Neuron (in vitro differentiated cells): ENCODE data around the gene CNNM2.
"Not testable (repeated sequence)": the region's sequence is repeated elsewhere in the genome, so short reads cannot be mapped to it uniquely, and the experiment has no call there.

Experiments used
- H2AFZ ChIP-seq: one replicate; pipeline ENCODE4 v1.6.1; 2013; ENCODE audit warnings: low read depth, mild to moderate bottlenecking, inconsistent platforms, low read length, moderate library complexity
- H3K27me3 ChIP-seq: one replicate; pipeline ENCODE4 v1.6.1; 2013; ENCODE audit warnings: low read length; ENCODE audit not compliant: insufficient read depth
- H3K36me3 ChIP-seq: one replicate; pipeline ENCODE4 v1.6.1; 2013; ENCODE audit warnings: low read length; ENCODE audit not compliant: insufficient read depth
- H3K4me1 ChIP-seq: one replicate; pipeline ENCODE4 v1.6.1; 2013; ENCODE audit warnings: low read length; ENCODE audit not compliant: insufficient read depth
- H3K4me3 ChIP-seq: 2 replicates; pipeline ENCODE4 v1.5.1; 2013; ENCODE audit warnings: mild to moderate bottlenecking, low read length, moderate library complexity
- H3K9me3 ChIP-seq: one replicate; pipeline ENCODE4 v1.6.1; 2013; ENCODE audit warnings: low read length

CNNM2 gene

DNA sequence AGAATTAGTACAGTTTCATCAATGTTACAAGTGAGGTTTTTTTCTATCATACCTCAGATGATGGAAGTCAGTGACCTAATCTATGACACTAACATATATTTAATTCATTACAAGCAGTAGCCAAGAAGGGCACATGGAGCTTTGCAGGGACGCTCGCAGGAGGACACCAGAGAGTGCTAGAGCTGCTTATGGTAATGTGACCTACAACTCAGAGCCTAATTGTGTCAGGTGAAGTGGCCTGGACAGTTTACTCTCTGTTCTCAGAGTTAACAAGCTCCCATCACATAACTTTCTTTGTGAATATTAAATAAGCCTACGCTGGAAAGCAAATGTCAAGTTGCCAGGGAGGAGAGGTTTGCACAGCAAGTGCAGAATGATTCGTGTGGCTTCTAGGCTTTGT, 11.6 kb upstream of the CNNM2 start:
- Histone ChIP-seq H3K9me3 (no peaks in the 10 kb centered on the region), H3K27me3 (no peaks in the 10 kb centered on the region), H3K4me1 (no peaks in the 10 kb centered on the region), H2AFZ (no peak overlapping the region), H3K36me3 (no peaks in the 10 kb centered on the region), H3K4me3 (no peak overlapping the region)

DNA sequence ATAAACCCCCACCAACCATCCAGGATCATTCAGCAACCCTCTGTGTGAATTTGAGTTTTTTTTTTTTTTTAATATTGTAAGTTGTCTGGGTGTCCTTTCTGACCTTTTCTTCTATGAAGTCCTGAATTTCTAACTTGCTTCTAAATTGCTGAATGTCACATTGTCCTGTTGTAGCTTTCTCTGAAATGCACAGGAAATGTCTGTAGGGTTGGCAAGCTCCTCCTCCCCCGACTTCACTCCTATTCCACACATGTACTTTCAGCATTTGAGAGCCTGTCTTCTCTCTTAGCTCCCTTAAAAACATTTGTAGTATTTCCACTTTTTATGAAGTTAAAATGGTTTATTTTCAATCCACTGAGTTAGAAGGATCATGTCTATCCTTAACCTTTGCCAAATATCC, 3.3 kb upstream of the CNNM2 start:
- H3K27me3 ChIP-seq = no peaks in the 10 kb centered on the region
- H3K9me3 ChIP-seq = no peaks in the 10 kb centered on the region
- H3K4me1 ChIP-seq = peaks cover 11% of the 10 kb centered on the region
- no peak overlapping the region for H3K4me3 ChIP-seq
- no peaks in the 10 kb centered on the region for H3K36me3 ChIP-seq
- no peak overlapping the region for H2AFZ ChIP-seq

DNA sequence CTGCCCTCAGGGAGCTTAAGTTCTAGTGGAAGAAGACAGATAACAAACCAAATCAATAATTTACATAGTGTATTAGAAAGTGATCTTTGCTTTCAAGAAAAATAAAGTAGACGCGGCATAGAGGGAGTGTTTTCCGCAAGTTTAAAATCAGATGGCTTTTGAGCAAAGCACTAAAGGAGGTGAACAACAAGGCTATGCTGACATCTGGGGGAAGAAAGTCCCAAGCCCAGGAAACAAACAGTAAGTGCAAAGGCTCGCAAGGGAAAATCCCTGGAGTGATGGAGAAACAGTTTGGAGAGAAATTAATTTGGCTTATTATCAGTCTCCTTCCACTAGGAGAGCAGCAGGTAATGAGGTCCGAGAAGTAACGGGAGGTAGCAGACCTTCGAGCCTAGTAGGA, 1.9 kb upstream of the CNNM2 start:
- H3K4me3 ChIP-seq = no peak overlapping the region
- H3K4me1 ChIP-seq = peaks cover 25% of the 10 kb centered on the region
- H3K9me3 ChIP-seq = no peaks in the 10 kb centered on the region
- H3K36me3 ChIP-seq = no peaks in the 10 kb centered on the region
- no peak overlapping the region for H2AFZ ChIP-seq
- H3K27me3 ChIP-seq = no peaks in the 10 kb centered on the region

DNA sequence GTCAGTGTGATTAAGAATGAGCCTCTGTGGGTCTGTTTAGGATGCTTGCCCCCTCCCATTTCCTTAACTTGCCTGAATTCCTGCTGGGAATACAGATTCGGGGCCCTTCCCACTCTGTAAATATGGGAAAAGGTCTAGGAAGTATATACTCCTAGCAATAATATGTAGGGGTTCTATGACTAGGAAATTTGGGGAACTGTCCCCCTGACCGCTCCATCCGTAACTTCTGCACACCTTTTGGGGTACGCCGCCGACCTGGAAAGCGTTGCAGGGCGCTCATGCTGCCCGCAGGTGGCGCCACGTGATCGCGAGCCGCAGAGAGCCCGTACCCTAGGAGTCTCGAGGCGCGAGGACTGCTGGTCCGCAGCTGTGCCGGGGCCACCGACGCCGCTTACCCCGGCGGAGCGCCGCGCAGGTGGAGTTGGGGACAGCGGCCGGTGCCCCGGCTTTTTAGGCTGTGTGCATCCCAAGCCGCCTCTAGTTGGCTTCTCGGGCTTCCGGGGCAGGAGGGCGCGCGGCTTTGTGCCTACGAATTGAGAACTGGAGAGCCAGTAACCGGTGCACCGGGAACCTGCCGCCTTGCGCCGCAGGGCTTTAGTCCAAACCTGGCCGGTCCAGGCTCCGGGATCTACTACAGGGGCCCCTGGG, 656 bp upstream of the CNNM2 start:
- no peaks in the 10 kb centered on the region for H3K36me3 ChIP-seq
- H3K9me3 ChIP-seq = no peaks in the 10 kb centered on the region
- H3K4me3 ChIP-seq = peak overlapping the region; percentile 86
- H2AFZ ChIP-seq = peak overlapping the region; percentile 78
- peaks cover 27% of the 10 kb centered on the region for H3K4me1 ChIP-seq
- H3K27me3 ChIP-seq = no peaks in the 10 kb centered on the region

DNA sequence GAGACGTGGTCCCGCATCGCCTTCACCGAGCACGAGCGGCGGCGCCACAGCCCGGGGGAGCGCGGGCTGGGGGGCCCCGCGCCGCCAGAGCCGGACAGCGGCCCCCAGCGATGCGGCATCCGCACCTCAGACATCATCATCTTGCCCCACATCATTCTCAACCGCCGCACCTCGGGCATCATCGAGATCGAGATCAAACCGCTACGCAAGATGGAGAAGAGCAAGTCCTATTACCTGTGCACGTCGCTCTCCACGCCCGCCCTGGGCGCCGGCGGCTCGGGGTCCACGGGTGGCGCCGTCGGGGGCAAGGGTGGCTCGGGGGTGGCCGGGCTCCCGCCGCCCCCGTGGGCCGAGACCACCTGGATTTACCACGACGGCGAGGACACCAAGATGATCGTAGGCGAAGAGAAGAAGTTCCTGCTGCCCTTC, 737 bp downstream of the CNNM2 start:
- Histone ChIP-seq H2AFZ (peak overlapping the region; percentile 86), H3K36me3 (no peaks in the 10 kb centered on the region), H3K9me3 (no peaks in the 10 kb centered on the region), H3K27me3 (no peaks in the 10 kb centered on the region), H3K4me3 (peak overlapping the region; percentile 86), H3K4me1 (peaks cover 31% of the 10 kb centered on the region)

DNA sequence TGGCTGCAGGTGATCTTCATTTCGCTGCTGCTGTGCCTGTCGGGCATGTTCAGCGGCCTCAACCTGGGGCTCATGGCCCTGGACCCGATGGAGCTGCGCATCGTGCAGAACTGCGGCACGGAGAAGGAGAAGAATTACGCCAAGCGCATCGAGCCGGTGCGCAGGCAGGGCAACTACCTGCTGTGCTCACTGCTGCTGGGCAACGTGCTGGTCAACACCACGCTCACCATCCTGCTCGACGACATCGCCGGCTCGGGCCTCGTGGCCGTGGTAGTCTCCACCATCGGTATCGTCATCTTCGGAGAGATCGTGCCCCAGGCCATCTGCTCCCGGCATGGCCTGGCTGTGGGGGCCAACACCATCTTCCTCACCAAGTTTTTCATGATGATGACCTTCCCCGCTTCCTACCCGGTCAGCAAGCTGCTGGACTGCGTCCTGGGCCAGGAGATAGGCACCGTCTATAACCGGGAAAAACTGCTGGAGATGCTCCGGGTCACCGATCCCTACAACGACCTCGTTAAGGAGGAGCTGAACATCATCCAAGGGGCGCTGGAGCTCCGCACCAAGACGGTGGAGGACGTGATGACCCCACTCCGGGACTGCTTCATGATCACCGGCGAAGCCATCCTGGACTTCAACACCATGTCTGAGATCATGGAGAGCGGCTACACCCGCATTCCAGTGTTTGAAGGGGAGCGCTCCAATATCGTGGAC, 1.3 kb downstream of the CNNM2 start:
- Histone ChIP-seq H3K27me3 (no peaks in the 10 kb centered on the region), H2AFZ (peak overlapping the region; percentile 86)

DNA sequence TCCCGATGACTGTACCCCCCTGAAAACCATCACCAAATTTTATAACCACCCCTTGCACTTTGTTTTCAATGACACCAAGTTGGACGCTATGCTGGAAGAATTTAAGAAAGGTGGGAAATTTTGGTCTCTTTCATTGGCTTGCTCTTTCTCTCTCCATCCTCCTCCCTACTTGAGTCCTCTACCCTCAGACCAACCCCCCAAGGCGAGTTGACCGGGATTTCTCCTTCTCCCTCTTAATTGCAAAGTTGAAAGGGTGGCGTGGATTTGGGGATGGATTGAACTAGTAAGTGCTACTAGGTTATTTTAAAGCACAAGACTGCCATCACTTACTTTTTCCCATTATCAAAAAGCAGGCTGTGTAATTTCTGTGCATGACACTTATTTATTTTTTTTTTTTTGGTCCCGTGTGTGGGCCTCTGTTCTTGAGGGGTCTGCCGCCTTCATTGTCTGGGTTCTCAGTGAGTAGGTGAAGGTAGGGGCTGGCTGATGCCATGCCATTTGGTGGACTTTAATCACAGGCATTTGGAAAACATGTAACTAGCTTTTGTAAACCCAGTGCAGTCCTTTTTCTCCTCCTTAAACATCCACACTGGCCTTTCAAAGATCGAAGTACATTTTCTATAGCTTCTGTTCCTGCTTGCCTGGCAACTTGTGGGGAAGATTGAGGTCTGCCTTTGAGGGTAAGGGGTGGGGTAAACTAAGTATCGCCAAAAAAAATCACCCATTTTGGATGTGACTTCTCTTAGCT, 2.1 kb downstream of the CNNM2 start:
- Histone ChIP-seq H3K27me3 (no peaks in the 10 kb centered on the region), H3K36me3 (no peaks in the 10 kb centered on the region), H2AFZ (no peak overlapping the region), H3K4me1 (peaks cover 32% of the 10 kb centered on the region), H3K4me3 (peak overlapping the region; percentile 86), H3K9me3 (no peaks in the 10 kb centered on the region)

More for the DNA sequence above, 1.3 kb downstream of the CNNM2 start:
- H3K4me1 ChIP-seq = peaks cover 32% of the 10 kb centered on the region
- peak overlapping the region; percentile 86 for H3K4me3 ChIP-seq
- H3K9me3 ChIP-seq = no peaks in the 10 kb centered on the region
- H3K36me3 ChIP-seq = no peaks in the 10 kb centered on the region

DNA sequence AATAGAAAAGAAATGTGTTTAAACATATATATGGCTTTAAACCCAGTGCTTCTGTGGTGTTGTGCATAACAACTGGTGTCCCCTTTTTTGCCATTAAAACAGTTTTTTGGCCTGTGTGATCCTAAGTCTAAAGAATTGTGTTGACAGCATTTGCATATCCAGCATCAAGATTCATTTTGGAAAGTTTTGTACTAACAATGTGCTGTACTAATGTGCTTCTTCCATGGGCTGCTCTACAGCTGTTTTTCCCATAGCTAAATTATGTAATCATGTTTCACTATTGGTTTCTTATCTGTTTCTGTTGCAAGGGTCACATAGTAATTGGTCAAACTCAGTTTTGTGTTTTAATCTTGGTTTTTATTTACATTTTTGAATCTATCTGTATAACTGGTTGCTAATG, 5.5 kb downstream of the CNNM2 start:
- Histone ChIP-seq H3K4me1 (peaks cover 29% of the 10 kb centered on the region), H3K27me3 (no peaks in the 10 kb centered on the region), H3K9me3 (no peaks in the 10 kb centered on the region), H3K4me3 (no peak overlapping the region), H3K36me3 (peaks cover 3% of the 10 kb centered on the region), H2AFZ (no peak overlapping the region)

DNA sequence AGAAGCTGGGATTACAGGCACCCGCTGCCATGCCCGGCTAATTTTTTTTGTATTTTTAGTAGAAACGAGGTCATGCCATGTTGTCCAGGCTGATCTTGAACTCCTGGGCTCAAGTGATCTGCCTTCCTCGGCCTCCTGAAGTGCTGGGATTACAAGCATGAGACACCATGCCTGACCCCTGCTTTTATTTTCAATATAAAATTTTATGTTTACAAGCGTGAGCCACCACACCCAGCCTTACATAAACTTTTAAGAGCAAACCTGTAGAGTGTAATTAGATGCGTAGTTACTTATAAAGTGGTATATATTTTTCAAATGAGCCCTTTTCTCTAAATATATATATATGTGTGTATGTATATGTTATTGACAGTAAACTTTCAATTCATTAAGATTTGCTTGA, 8.7 kb downstream of the CNNM2 start:
- Histone ChIP-seq H3K9me3 (peaks cover 2% of the 10 kb centered on the region), H3K36me3 (peaks cover 3% of the 10 kb centered on the region), H3K4me1 (peaks cover 7% of the 10 kb centered on the region), H3K27me3 (no peaks in the 10 kb centered on the region), H3K4me3 (no peak overlapping the region), H2AFZ (no peak overlapping the region)

DNA sequence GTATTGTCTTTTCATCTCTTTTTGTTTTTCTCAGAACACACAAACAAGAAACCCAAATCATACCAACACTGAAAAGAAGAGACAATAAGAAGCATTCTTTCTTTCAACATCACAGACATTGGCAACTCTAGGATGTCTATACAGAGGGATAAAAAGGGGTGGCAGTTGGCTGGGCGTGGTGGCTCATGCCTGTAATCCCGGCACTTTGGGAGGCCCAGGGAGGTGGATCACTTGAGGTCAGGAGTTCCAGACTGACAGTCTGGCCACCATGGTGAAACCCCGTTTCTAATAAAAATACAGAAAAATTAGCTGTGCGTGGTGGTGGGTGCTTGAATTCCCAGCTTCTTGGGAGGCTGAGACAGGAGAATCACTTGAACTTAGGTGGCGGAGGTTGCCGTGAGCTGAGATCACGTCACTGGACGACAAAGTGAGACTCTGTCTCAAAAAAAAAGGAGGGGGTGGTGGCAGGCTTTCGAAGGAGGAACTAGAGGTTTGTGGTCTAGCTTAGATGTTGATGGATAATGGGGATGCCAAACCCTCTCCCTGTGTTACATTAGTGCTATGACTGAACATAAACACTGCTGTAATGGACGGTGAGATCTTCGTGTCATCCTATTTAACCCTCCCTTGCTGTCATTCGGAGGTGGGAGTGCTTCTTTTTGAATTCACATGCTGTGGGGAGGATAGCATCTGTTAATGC, 9.4 kb downstream of the CNNM2 start:
- Histone ChIP-seq H3K9me3 (peaks cover 3% of the 10 kb centered on the region), H3K4me1 (peaks cover 5% of the 10 kb centered on the region), H2AFZ (no peak overlapping the region), H3K4me3 (no peak overlapping the region), H3K36me3 (peaks cover 3% of the 10 kb centered on the region), H3K27me3 (no peaks in the 10 kb centered on the region)

DNA sequence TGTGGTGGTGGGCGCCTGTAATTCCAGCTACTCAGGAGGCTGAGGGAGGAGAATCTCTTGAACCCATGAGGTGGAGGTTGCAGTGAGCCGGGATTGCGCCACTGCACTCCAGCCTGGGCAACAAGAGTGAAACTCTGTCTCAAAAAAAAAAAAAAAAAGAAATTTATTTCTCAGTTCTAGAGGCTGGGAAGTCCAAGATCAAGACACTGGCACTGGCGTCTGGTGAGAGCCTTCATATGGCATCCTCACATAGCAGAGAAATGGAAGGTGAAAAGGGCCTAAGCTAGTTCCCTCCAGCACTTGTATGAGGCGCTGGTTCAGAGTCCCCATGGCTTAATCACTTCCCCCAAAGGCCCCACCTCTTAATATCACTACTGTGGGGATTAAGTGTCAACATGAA, 10.3 kb downstream of the CNNM2 start:
- not testable (repeated sequence) for H3K9me3 ChIP-seq, H3K4me3 ChIP-seq, H3K27me3 ChIP-seq, H3K4me1 ChIP-seq, H2AFZ ChIP-seq, H3K36me3 ChIP-seq

DNA sequence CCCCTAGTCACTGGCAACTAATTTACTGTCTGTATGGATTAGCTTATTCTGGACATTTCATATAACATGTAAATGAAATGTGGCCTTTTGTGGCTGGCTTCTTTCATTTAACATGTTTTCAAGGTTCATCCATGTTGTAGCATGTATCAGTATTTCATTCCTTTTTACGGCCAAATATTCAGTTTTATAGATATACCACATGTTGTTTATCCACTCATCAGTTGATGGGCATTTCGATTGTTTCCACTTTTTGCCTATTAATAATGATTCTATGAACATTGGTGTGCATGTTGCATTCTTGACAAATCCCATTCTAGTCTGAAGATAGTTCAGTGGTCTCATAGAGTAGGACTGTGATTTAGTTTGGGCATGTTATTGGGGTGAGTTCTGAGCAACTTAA, 12.6 kb downstream of the CNNM2 start:
- Histone ChIP-seq H3K4me1 (no peaks in the 10 kb centered on the region), H3K27me3 (no peaks in the 10 kb centered on the region), H2AFZ (no peak overlapping the region), H3K36me3 (peaks cover 3% of the 10 kb centered on the region), H3K9me3 (peaks cover 5% of the 10 kb centered on the region), H3K4me3 (no peak overlapping the region)

DNA sequence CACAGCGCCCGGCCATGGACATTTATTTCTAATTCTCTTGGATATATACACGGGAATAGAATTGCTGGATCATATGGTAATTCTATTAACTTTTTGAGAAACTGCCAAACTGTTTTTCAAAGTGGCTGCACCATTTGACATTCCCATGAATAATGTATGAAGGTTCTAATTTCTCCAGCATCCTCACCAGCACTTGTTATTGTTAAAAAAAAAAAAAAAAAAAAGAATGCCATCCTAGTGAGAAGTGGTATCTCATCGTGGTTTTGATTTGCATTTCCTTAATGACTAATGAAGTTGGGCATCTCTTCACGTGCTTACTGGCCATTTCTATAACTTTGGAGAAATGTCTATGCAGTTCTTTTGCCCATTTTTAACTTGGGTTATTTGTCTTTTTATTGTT, 13.5 kb downstream of the CNNM2 start:
- H2AFZ ChIP-seq = no peak overlapping the region
- H3K4me1 ChIP-seq = no peaks in the 10 kb centered on the region
- no peaks in the 10 kb centered on the region for H3K27me3 ChIP-seq
- H3K9me3 ChIP-seq = peaks cover 5% of the 10 kb centered on the region
- H3K4me3 ChIP-seq = no peak overlapping the region
- H3K36me3 ChIP-seq = peaks cover 3% of the 10 kb centered on the region
